PC-9 (cell line): ENCODE measurements around the gene TWSG1. TPM values are rescaled to one million over a fixed set of nuclear protein-coding genes. Genes with fewer than 3 reads are reported as not detected.

ENCODE experiments used
- BruUV-seq: library from RNA; stranded (reverse); fragments of 400-500 nt; replicated peaks from 2 replicates; lab custom pipeline; 2021; lab: Mats Ljungman, UMichigan
- CTCF ChIA-PET: fragments of 300-600 bp; sonication (Branson Sonifier 250); formaldehyde crosslinking; loops from one replicate; lab custom pipeline; 2022; ENCODE audit warnings: antibody characterized with exemption; lab: Charles Lee
- POLR2A ChIA-PET: fragments of 300-600 bp; sonication (Branson Sonifier 250); formaldehyde crosslinking; loops from one replicate; lab custom pipeline; 2022; ENCODE audit warnings: antibody characterized with exemption; ENCODE audit not compliant: unreplicated experiment; lab: Charles Lee
- DNase-seq, 2 experiments: peaks; one replicate each; pipeline versions ENCODE4 v3.0.0 to v3.0.0-alpha.2; 2015 to 2022; ENCODE audit warnings: mixed read lengths in 1 of 2
- H2AFZ ChIP-seq: fragments of 200-600 bp; sonication (generic); 2 replicates; pipeline ENCODE4 v1.8.1; 2017; ENCODE audit warnings: antibody characterized with exemption
- H3F3A ChIP-seq: fragments of 200-600 bp; sonication (generic); 2 replicates; pipeline ENCODE4 v1.8.1; 2017; ENCODE audit warnings: antibody characterized with exemption, mild to moderate bottlenecking, low read depth; ENCODE audit not compliant: insufficient read depth
- H3K27ac ChIP-seq: fragments of 200-600 bp; sonication (generic); 2 replicates; pipeline ENCODE4 v1.6.1; 2016; ENCODE audit warnings: mixed run types
- H3K27me3 ChIP-seq: fragments of 200-600 bp; sonication (generic); 2 replicates; pipeline ENCODE4 v1.6.1; 2016; ENCODE audit warnings: low read depth, mixed run types; ENCODE audit not compliant: insufficient read depth
- H3K36me3 ChIP-seq: fragments of 200-600 bp; sonication (generic); 2 replicates; pipeline ENCODE4 v1.6.1; 2016; ENCODE audit warnings: low read depth, mixed run types
- H3K4me1 ChIP-seq: fragments of 200-600 bp; sonication (generic); replicated peaks from 2 replicates; pipeline ENCODE4 v1.6.1; 2016; ENCODE audit warnings: mixed run types; ENCODE audit not compliant: insufficient read depth
- H3K4me2 ChIP-seq: fragments of 200-600 bp; sonication (generic); 2 replicates; pipeline ENCODE4 v1.6.1; 2017; ENCODE audit warnings: mixed run types
- H3K4me3 ChIP-seq: fragments of 200-600 bp; sonication (generic); 2 replicates; pipeline ENCODE4 v1.6.1; 2016; ENCODE audit warnings: mixed run types
- H3K79me2 ChIP-seq: fragments of 200-600 bp; sonication (generic); 2 replicates; pipeline ENCODE4 v1.6.1; 2017; ENCODE audit warnings: low read depth, mixed run types
- H3K9me2 ChIP-seq: fragments of 200-600 bp; sonication (generic); 2 replicates; pipeline ENCODE4 v1.8.1; 2017; ENCODE audit warnings: mild to moderate bottlenecking; ENCODE audit not compliant: insufficient read depth
- H3K9me3 ChIP-seq: fragments of 200-600 bp; sonication (generic); 2 replicates; pipeline ENCODE4 v1.8.1; 2016; ENCODE audit warnings: low read depth; ENCODE audit not compliant: insufficient read depth
- H4K20me1 ChIP-seq: fragments of 200-600 bp; sonication (generic); 2 replicates; pipeline ENCODE4 v1.8.1; 2017; ENCODE audit not compliant: insufficient read depth
- EZH2 ChIP-seq: fragments of 200-600 bp; sonication (generic); IDR thresholded peaks from 2 replicates; pipeline ENCODE4 v1.8.0; 2017; ENCODE audit warnings: antibody characterized with exemption, low read depth
- intact Hi-C: fragments of 100-400 bp; cut with micrococcal nuclease; formaldehyde crosslinking; loops from one replicate; pipeline ENCODE4 v1.10.0; 2022; ENCODE audit not compliant: unreplicated experiment
- total RNA-seq: library from RNA; stranded (reverse); gene quantifications from 2 replicates; pipeline ENCODE4 v1.2.3, GENCODE V29; 2021
- TF ChIP-seq, protein P1 (sequence below): fragments of 200-600 bp; sonication (generic); conservative IDR thresholded peaks from 2 replicates; pipeline ENCODE4 v1.6.1; 2017; ENCODE audit warnings: mixed run types, antibody characterized with exemption, mild to moderate bottlenecking, moderate library complexity

The TWSG1 gene
- total RNA-seq, 1 experiment from 2014 or later: 52.1 TPM

DNA sequence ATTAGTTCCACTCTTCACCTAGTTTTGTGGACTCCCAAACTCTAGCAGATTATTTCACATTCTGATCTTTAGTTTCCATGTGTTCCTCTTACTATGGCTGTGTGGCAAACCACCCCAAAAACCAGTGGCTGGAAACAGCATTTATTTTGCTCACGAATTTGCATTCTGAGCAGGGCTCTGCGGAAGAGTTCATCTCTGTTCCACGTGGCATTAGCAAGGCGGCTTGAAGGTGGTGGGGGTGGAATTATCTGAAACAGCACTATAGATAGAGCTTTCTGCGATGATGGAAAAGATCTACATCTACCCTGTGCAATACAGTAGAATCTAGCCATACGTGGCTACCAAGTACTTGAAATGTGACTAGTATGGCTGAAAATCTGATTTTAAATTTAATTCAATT is 5.9 kb downstream of the TWSG1 start:
- no TSS peak for BruUV-seq

DNA sequence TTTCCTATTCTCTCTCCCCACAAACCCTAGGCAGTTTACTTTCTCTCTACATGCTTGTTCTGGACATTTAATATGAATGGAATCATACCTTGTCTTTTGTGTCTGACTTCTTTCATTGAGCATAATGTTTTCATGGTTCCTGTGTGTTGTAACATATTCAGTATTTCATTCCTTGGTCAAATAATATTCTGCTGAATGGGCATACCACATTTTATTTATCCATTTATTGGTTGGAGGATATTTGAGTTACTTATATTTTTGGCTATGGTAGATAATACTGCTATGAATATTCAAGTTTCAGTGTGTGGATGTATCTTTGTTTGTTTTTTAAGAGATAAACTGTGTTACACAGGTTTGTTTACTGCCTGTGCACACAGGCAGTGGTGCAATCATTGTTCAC is 9.0 kb downstream of the TWSG1 start:
- DNase-seq: no peak
- Histone ChIP-seq H3K36me3 (peaks cover under 1% of the 10 kb centered on the region; the same call in 1 of the 2 replicates), H3F3A (no peaks in the 10 kb centered on the region; the same call in 1 of the 2 replicates), H3K79me2 (no peaks in the 10 kb centered on the region), H3K9me2 (no peaks in the 10 kb centered on the region), H3K4me2 (no peak overlapping the region), H3K4me3 (no peak overlapping the region), H4K20me1 (no peaks in the 10 kb centered on the region), H3K9me3 (no peaks in the 10 kb centered on the region), H3K27me3 (no peaks in the 10 kb centered on the region), H3K4me1 (peaks cover 12% of the 10 kb centered on the region), H3K27ac (no peak overlapping the region), H2AFZ (no peak overlapping the region)
- POLR2A ChIA-PET: no interaction called here
- BruUV-seq: no TSS peak
- intact Hi-C loops: no loop called here
- CTCF ChIA-PET: no interaction called here
- TF ChIP-seq, protein P1, sequence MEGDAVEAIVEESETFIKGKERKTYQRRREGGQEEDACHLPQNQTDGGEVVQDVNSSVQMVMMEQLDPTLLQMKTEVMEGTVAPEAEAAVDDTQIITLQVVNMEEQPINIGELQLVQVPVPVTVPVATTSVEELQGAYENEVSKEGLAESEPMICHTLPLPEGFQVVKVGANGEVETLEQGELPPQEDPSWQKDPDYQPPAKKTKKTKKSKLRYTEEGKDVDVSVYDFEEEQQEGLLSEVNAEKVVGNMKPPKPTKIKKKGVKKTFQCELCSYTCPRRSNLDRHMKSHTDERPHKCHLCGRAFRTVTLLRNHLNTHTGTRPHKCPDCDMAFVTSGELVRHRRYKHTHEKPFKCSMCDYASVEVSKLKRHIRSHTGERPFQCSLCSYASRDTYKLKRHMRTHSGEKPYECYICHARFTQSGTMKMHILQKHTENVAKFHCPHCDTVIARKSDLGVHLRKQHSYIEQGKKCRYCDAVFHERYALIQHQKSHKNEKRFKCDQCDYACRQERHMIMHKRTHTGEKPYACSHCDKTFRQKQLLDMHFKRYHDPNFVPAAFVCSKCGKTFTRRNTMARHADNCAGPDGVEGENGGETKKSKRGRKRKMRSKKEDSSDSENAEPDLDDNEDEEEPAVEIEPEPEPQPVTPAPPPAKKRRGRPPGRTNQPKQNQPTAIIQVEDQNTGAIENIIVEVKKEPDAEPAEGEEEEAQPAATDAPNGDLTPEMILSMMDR: no peak
- no peak for TF ChIP-seq EZH2

More for the DNA sequence above, 5.9 kb downstream of the TWSG1 start:
- ChIA-PET CTCF (interaction anchor here (0.5 kb wide), 2 partner anchors 131 to 1227 kb away, joined by 3 to 4 read pairs; no protein-coding TSS in a partner anchor), POLR2A (no interaction called here)
- no peak overlapping the region for H3K27ac ChIP-seq
- TF ChIP-seq, protein P1: no peak
- TF ChIP-seq EZH2: no peak
- H3K9me2 ChIP-seq: no peaks in the 10 kb centered on the region
- no peaks in the 10 kb centered on the region; the same call in 1 of the 2 replicates for H3F3A ChIP-seq
- peaks cover 14% of the 10 kb centered on the region for H3K4me1 ChIP-seq
- H3K36me3 ChIP-seq: peaks cover 5% of the 10 kb centered on the region; the same call in 1 of the 2 replicates
- H2AFZ ChIP-seq: no peak overlapping the region
- no peak for DNase-seq
- intact Hi-C loops: no loop called here
- no peaks in the 10 kb centered on the region for H3K27me3 ChIP-seq
- no peak overlapping the region for H3K4me2 ChIP-seq
- H4K20me1 ChIP-seq: no peaks in the 10 kb centered on the region; the same call in 1 of the 2 replicates
- no peak overlapping the region for H3K4me3 ChIP-seq
- H3K79me2 ChIP-seq: peaks cover 8% of the 10 kb centered on the region
- H3K9me3 ChIP-seq: no peaks in the 10 kb centered on the region

DNA sequence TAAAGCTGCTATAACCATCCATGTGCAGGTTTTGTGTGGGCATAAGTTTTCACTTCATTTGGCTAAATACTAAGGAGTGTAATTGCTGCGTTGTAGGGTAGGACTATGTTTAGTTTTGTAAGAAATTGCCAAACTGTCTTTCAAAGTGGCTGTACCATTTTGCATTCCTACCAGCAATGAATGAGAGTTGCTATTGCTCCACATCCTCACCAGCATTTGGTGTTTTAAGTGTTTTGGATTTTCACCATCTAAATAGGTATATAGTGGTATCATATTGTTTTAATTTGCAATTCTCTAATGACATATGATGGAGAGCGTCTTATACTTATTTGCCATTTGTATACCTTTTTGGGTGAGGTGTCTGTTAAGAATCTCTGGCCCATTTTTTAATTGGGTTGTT is 12.2 kb downstream of the TWSG1 start:
- TF ChIP-seq, protein P1: no peak
- TF ChIP-seq EZH2: no peak
- Histone ChIP-seq H3K79me2 (0 out of 2 replicates have a peak, but pooled peaks cover 7% of the 10 kb centered on the region), H3K9me2 (no peaks in the 10 kb centered on the region), H3K27me3 (no peaks in the 10 kb centered on the region), H3F3A (no peaks in the 10 kb centered on the region), H3K4me1 (peaks cover 19% of the 10 kb centered on the region), H2AFZ (no peak overlapping the region), H4K20me1 (no peaks in the 10 kb centered on the region), H3K9me3 (no peaks in the 10 kb centered on the region), H3K36me3 (no peaks in the 10 kb centered on the region; the same call in 1 of the 2 replicates), H3K4me2 (no peak overlapping the region), H3K27ac (no peak overlapping the region), H3K4me3 (no peak overlapping the region)
- BruUV-seq: no TSS peak
- POLR2A ChIA-PET: no interaction called here
- CTCF ChIA-PET: no interaction called here
- no peak for DNase-seq
- intact Hi-C loops: loop anchor here (5.0 kb wide), 1 partner anchor 161 kb away; no protein-coding TSS in a partner anchor
